HG02870 (cell line): ENCODE data around the gene TRMT1.

Experiments used
- ATAC-seq: cut with Tn5 transposase; IDR thresholded peaks from one replicate; pipeline ENCODE4 v1.9.1; 2021; ENCODE audit warnings: mild to moderate bottlenecking, moderate library complexity; ENCODE audit not compliant: unreplicated experiment

TRMT1 gene

DNA sequence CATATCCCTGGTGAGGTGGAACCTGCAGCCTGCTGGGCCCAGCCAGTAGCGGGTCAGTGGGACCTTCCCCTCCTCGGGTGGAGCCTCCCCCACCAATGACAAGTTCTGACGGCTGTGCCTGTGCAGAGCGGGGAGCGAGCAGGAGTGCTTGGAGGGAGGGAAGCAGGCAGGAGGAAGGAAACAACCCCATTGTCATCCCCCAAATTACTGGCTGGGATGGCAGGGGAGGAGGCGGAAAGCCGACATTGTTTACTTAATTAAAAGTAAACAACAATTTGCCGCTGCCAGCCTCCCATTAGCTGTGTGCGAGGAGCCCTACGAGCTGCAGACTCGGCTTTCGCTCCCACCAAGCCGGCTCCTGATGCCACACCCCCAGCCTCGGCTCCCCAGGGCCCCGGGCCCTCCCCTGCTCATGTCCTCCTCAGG, 59.4 kb downstream of the TRMT1 start:
- no peak for ATAC-seq

- no peak for ATAC-seq
These were observed 60.4 kb downstream of the TRMT1 start for GRCh38 chr19:13056052-13056660.

GRCh38 chr19:13055213-13056051, 61.1 kb downstream of the TRMT1 start:
- no peak for ATAC-seq
